ENCODE results near the gene MYT1.

Gene MYT1

DNA sequence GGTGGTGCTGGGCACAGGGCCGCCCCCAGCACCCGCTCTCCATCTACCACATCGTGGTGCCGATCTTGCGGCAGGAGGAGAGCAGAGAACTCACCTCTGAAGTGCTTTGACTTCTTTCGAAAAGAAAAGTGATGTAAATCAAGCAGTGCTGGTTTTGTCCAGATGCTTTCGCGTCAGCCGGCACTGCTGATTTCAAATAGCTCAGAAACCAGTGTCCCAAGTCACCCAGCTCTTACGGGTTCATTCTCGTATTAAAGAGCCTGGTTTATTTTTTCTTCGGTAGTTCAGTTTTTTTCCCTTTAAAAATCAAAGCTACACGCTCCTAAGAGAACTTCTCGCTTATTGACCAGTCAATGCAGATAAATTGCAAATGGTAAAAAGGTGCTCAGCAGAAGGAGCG lies 32.1 kb downstream of the MYT1 start:
- no peak for DNase-seq

DNA sequence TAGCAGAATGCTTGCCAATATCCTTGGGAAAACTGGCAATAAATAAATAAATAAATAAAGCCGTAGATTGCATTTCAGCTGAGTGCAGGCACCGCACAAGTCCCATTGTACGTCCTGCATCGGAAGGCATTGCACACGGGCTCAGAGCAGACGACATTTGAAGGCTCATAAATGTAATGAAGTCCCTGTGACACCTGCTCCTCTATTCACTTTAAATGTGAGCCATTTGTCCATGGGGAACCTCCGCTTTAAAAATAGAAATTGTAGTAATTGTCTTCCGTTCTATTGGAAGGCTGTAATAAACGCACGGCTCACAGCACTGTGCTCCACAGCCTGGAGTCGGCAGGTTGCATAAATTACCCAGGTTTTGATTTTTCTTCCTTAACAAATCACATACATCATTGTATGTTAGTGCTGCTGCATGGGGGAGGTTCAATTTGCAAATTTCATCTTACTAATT lies 32.6 kb downstream of the MYT1 start:
- DNase-seq: no peak

DNA sequence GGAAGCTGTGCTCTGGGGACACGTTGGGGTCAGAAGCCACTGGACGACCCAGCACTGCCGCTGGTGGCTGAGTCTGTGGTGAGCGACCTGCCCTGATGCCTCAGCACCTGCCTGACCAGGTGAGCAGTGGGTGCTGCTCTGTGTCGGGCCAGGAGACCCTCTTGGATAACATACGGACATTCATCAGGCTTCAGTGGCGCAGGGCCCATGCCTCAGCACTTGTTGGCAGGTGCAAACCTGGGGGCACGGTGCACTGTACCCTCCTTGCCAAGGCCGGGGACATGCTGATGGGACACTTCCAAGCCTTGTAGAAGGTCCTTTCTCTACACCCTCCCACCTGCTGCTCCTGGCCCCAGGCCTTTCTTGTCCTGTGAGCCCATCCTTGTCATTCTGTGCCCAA lies 34.1 kb downstream of the MYT1 start:
- DNase-seq: no peak

DNA sequence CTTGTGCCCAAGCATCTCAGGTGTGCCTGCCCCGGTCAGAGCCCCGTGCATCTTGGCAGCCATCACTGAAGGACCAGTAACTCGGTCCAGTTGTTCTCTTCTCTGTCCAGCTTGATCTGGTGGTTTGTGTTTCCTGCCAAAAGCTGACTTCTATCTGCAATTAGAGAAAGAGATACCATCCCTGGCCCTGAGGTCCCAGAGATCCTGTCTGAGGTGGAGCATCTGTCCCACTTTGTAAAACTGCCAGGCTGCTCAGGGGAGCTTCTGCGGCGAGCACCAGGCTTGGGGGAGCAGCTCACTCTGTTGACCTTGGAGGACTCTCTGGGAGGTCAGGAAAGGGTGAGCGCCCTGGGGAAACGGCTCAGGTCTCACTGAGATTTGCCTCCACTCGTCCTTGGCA lies 35.1 kb downstream of the MYT1 start:
- no peak for DNase-seq

DNA sequence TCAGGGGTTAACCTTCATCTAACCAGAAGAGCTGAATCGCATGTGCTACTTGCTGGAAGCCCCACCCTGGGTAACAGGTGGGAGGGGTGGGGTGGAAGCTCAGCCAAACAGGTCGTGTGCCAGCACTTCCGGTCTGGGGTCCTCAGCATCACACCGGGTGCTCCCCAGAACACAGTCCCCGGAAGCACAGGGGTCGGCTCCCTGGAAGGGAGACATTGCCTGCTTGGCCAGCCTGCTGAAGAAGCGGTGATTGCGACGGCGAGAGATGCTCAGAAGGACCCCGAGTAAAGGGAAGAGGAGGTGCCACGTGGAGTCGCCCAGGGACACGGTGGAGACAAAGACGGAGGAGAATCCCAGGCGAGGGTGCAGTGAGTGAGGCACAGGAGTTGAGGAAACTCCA lies 36.5 kb downstream of the MYT1 start:
- DNase-seq: no peak

DNA sequence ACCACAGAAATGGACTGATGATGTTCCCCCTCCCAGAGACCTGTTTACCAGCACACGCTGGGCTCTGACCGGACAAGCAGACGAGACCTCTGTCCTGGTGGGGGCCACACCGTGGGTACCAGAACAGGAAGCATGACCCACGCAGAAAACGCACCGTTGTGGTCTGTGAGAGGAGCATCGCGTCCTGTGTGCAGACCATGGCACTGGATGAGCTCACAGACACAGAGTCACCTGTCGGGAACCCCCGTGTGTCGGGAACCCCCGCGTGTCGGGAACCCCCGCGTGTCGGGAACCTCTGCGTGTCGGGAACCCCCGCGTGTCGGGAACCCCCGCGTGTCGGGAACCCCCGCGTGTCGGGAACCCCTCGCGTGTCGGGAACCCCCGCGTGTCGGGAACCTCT lies 37.4 kb downstream of the MYT1 start:
- no peak for DNase-seq

DNA sequence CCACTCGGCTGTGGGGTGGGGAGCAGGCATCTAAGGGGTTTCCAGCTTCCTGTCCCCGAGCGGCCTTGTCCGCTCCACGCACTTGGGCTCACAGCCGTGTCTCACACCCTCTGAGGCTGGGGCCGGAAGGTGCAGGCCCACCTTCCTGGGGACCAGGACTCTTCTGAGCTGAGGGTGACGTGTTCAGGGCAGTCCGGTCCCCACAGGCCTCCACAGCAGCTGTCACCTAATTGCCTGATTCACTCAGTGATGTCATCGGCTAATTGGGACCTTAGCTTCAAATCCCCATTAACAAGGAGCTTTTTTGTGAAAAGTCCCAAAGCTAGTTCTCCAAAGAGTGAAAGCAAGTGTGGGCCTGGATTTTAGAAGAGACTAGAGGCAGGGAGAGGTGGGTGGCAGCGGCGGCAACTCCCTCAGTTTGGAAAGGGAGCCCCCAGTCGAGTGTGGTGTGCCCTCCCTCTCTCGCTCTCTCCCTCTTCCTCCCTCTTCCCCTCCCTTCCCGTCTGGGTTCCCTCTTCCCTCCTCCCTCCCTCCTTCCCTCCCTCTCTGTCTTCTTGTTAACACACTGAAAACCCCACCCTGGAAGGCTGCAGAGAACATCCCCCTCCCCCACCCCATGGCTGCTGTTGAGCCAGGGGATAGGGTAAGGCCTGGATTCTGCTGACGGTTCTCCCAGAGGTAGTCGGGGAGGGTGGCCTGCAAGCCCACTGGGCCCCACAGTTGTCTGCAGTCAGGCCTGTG lies 39.0 kb downstream of the MYT1 start:
- DNase-seq: no peak

DNA sequence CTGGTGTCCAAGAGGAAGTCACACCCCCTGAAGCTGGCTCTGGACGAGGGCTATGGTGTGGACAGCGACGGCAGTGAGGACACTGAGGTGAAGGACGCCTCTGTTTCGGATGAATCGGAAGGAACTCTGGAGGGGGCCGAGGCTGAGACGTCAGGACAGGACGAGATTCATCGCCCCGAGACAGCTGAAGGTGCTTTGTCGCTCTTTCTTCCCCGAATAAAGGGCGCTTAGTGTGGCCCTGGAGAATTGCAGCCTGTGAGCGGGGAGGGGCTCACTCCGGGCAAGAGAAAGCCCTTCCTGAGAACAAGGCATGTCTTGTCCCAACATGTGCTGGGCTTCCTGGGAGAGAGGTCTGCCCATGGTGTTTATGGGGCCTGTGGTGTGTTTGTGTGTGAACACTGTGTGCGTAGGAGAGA lies 41.4 kb downstream of the MYT1 start:
- no peak for DNase-seq

DNA sequence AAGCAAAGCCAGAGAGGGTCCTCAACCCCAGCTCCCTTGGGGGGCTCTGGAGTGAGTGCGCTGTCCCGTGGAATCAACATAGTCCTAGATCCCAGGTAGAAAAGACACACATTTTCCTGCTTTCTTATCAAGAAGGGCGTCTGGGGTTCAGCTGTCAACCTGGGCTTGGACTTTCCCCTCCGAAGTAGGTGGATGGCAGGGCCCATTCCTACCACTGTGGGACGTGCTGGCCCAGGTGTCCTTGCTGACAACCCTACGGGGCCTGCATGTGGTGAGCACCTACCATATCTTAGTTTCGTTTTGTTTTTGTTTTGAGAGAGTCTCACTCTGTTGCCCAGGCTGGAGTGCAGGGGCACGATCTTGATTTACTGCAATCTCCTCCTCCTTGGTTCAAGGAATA lies 42.4 kb downstream of the MYT1 start:
- no peak for DNase-seq

DNA sequence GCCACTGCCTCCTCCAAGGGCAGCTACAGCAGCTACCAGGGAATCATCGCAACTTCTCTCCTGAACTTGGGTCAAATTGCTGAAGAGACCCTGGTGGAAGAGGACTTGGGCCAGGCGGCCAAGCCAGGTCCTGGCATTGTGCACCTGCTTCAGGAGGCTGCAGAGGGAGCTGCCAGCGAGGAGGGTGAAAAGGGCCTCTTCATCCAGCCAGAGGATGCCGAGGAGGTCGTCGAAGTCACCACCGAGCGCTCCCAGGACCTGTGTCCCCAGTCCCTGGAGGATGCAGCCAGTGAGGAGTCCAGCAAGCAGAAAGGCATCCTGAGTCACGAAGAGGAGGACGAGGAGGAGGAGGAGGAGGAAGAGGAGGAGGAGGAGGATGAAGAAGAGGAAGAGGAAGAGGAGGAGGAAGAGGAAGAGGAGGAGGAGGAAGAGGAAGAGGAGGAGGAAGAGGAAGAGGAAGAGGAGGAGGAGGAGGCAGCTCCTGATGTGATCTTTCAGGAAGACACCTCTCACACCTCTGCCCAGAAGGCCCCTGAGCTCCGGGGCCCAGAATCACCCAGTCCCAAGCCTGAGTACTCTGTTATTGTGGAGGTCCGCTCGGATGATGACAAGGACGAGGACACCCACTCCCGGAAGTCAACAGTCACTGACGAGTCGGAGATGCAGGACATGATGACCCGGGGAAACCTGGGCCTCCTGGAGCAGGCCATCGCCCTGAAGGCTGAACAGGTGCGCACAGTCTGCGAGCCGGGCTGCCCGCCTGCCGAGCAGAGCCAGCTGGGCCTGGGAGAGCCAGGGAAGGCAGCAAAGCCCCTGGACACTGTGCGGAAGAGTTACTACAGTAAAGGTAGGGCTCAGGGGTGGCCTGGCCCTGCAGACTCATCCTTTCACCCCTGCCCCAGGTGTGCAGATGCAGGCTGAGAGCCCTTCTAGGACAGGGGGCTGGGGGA lies 43.7 kb downstream of the MYT1 start:
- DNase-seq: no peak

DNA sequence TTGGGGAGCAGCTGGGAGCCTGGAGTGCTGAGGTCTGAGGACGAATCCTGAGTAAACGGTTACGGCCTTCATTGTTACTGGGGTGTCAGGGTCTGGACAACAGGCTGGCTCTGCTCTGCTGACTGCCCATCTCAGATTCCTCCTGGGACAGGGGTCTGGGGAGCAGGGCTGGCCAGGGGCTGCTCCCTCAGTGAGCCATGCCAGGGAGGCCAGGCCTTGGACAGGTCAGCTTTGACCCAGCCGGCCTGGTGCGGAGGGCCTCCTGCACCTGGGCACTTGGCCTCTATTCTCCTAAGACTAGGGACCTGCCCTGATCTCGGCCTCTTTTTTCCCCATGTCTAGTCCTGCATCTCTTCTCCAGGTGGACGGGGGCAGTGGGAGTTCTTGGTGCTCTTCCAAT lies 44.9 kb downstream of the MYT1 start:
- DNase-seq: no peak

DNA sequence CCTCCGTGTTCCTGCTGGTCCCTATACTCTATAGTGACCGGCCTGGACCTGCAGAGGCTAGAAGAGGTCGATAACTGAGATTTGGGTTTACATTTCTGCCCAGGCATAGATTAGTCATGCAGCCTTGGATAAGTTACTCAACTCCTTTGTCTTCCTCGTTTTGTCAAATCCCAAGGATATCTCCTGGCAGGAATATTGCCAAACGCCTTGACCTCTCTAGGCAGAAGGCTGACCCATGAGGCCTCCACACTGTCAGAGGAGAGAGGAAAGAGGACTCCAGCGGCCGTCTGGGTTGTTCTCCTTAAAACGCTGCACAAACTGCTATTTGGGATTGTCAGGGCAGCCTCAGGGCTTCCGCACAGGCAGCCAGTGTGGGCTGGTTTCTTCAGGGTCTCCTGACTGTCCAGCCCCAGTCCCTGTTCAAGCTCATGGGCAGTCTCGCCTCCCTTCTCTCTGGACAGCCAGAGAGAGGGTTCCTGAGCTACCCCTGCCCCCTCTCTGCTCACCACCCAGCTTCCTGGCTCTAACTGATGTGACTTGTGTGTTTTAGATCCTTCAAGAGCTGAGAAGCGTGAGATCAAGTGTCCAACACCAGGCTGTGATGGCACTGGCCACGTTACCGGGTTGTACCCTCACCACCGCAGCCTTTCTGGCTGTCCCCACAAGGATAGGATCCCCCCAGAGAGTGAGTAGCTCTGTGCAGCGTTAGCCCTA lies 46.6 kb downstream of the MYT1 start:
- DNase-seq: no peak

DNA sequence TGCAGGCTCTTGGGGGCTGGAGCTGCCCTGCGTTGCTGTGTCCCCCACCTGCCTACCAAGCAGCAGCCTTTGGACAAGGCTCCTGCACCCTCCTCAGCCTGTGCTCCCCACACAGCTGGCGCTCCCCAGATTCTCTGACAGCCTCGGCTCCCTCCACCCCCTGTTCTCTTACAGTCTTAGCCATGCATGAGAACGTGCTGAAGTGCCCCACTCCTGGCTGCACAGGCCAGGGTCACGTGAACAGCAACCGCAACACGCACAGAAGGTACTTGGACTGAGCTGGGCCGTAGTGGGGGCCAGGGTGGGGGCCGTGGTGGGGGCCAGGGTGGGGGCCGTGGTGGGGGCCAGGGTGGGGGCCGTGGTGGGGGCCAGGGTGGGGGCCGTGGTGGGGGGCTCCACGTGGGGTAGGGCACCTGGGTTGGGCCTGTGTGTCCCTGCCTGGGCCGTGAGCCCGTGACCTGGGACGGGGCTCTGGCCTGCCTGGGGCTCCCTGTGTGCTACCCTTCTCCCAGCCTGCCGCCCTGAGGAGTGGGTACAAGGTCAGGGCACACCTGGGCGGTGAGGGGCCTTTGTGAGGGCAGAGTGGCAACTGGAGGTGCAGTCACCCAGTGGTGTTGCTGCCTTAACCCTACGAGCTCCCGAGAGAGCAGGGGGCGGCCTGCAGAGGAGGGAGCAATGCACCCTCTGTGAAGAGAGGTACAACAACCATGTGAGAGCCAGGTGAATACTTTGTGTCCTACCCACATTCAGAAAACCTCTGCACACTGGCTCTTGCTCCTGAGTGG lies 47.8 kb downstream of the MYT1 start:
- no peak for DNase-seq

DNA sequence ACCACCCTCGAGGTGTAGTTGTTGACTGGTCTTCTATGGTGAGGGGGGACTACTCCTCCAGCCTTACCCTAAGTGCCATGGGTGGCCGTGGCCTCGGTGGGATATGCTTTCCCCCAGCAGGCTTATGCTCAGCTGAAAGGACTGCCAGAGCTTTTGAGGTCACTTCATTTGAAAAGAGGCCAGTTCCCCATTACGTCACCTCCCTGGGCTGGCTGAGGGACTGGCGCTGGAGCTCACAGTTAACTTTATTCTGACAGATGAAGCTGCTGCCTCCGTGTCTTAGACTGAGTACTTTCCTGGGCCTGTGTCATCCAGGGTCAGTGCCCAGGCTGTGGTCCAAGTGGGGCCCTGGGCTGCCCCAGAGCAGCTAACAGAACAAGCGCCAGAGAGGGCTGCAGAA lies 48.5 kb downstream of the MYT1 start:
- no peak for DNase-seq

DNA sequence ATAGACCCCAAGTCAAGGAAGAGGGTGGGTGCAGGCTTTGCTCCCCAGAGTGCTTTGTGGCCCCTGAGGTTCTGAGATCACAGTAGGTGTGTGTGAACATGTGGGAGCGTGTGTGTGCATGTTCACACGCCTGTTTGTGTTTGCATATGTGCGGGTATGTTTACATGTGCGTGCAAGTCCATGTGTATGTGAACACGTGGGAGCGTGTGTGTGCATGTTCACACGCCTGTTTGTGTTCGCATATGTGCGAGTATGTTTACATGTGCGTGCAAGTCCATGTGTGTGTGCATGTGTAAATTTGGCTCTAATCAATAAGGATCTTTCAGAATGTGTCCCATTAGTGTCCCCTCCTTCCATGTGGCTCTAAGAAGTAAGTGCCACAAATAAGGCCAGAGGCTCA lies 49.9 kb downstream of the MYT1 start:
- DNase-seq: no peak

DNA sequence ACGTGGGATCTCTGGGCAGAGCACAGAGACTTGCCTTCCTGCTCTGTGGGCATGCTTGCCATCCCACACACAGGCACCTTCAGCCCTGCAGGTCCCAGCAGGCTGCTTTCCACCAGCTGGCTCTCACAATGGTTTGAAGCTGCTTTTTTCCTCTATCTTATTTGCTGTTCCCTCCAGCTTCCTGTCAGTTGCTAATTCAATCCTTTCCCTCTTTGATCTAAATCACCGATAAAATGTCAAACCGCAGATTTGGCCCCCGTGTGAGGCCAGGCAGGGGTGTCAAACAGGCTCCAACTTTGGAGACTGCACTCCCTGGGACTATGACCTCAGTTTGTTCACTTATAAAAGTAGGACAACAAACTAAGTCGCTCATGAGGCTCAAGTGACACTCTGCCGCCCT lies 50.7 kb downstream of the MYT1 start:
- DNase-seq: no peak

DNA sequence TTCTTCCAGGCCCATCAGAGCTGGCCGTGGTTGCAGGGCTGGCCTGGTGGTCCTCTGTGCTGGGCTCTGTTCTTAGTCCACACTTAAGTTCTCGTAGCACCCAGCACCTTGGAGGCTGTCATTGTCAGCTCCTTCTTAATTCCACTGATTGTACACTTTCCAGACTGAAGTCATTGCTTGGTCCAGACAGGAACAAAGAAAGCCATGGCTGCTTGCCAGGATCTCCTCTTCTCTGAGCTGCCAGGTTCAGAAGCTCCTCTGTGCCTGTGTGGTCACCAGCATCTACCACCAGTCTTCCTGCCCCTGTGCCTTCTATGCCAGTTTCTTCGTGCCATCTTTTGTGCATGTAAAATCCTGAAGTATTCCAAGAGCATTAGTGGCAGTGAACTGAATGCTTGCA lies 51.8 kb downstream of the MYT1 start:
- no peak for DNase-seq

DNA sequence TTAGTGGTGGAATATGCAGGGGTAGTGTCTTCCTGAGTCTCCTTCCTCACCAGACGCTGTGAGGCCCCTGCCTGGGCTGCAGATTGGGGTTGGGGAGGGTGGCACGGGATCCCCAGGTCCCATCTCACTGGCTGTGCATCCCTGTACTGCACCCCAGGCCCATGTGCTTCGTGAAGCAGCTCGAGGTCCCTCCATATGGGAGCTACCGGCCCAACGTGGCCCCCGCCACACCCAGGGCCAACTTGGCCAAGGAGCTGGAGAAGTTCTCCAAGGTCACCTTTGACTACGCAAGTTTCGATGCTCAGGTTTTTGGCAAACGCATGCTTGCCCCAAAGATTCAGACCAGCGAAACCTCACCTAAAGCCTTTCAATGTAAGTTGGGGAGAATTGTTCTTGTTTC lies 52.7 kb downstream of the MYT1 start:
- no peak for DNase-seq

DNA sequence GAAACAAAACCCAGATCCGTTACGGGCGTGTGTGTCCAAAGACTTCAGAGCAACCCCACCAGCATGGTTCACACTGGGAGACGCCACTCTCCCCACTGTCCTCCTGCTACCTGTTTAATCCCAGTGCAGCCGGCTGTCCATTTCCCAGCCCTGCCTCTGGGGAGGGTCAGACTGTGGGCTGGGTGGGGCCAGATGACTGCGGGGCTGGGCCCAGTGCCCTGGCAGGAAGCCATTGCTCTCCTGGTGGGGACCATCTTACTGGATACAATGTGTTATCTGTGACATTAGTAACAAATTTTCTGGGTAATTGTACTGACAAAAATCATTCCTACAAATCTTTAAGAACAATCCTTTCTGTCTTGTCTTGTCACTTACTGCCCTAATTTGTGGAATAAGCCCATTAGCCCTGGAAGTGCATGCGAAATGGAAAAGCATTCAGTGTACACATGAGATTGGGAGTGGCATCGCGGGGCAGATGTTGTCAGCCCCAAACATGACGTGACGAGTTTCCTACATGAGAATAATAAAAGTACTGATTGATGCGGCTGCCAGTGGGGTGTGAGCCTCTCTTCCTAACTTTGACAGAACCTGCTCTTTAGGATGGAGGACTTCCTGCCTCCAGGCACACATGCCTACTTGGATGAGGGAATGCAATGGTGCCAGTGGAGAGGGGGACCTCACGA lies 53.4 kb downstream of the MYT1 start:
- DNase-seq: no peak

DNA sequence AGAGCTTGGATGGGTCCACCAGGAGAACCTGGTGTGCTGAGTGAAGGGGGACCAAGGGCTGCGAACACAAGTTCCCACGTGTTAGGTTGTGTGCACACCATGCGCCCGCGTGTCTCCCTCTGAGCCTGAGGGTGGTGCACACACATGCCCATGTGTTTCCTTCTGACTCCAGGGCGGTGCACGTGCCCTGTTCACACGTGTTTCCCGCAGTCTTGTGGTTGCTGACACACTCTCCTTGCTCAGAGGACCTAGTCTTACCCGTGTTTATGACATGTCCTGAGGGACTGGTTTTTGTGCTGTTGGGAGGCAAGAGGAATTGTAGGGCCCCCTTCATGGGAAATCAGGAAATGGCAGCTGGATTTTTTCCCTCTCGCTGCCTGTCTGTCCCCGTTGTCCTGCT lies 55.0 kb downstream of the MYT1 start:
- DNase-seq: no peak

DNA sequence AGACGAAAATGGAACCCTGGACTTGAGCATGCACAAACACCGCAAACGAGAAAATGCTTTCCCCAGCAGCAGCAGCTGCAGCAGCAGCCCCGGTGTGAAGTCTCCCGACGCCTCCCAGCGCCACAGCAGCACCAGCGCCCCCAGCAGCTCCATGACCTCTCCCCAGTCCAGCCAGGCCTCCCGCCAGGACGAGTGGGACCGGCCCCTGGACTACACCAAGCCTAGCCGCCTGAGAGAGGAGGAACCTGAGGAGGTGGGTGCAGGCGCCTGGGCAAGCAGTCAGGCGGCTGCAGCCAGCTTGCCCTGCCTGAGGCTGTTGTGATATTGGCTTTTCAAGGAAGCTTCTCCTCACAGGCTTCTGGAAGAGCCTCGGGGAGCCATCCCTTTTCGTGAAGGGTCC lies 55.5 kb downstream of the MYT1 start:
- DNase-seq: no peak

DNA sequence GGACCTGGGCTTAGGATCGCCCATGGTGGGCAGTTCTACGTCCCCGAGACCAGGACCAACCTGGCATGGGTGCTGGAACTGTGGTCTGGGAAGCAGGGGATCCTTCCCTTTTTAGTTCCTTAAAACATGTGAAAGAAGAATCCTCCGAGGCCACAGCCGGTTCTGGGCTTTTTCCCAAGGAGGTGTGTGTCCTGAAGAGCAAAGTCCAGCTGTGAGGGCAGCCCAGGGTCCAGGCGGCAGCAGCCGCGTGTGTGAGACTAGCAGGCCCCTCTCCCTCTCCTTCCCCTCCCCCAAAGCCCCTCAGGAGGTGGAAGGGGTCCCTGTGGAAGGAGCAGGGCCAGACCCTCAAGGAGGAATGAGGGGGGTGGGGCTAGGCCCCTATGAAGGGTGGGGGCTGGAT lies 56.2 kb downstream of the MYT1 start:
- DNase-seq: no peak
